ENCODE data around the gene FFAR1.
A peak's percentile ranks its signal among the peaks of the same experiment; 100 is the strongest.
"Not testable (repeated sequence)": the region's sequence is repeated elsewhere in the genome, so short reads cannot be mapped to it uniquely, and the experiment has no call there.

The FFAR1 gene

DNA sequence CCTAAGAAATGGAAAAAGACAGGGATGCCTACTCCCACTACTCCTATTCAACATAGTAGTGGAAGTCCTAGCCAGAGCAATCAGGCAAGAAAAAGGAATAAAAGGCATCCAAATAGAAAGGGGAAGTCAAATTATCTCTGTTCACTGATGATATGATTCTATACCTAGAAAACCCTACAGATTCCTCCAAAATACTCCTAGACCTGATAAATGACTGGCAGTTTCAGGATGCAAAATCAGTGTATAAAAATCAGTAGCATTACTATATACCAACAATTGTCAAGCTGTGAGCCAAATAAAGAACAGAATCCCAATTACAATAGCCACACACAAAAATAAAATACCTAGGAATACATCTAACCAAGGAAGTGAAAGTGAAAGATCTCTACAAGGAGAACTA lies 21.8 kb downstream of the FFAR1 start:
- H3K4me3 Mint-ChIP-seq, result no peak overlapping the region
- H3K27me3 Mint-ChIP-seq, result peaks cover 5% of the 10 kb centered on the region
- peaks cover 5% of the 10 kb centered on the region for H3K9me3 Mint-ChIP-seq
- no peak for ATAC-seq (ENCODE audit: low read depth)
- DNase-seq (ENCODE audit: low spot score in 2 of 2), result no peak
- H3K4me1 Mint-ChIP-seq, result peaks cover 7% of the 10 kb centered on the region
- H3K27ac Mint-ChIP-seq, result no peak overlapping the region
- peaks cover 2% of the 10 kb centered on the region for H3K36me3 Mint-ChIP-seq

DNA sequence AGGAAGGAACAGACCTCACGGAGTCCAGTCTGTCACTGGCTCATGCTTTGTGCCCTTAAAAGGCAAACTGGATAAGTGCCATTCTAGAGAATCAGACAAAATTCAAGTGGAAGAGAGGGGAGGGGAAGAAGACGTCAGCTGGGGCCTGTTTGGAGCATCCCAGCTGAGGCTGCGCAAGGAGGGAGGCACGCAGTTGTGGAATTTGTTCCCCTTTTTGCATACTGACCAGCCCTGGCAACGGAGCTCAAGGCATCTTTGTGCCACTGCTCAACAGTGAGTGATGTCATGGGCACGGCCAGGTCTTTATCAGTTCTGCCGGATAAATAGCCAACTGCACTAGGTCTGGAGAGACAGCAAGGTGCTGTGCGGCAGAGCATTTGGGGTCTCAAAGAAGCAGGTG lies 23.0 kb downstream of the FFAR1 start, which contains the start of gene GPR42:
Gene GPR42 (plus strand): TSS at position 347 of the 400 bp plus-strand sequence. CDS start 292 bp downstream, outside the sequence.
- peaks cover 3% of the 10 kb centered on the region for H3K27me3 Mint-ChIP-seq
- no peak for ATAC-seq (ENCODE audit: low read depth)

DNA sequence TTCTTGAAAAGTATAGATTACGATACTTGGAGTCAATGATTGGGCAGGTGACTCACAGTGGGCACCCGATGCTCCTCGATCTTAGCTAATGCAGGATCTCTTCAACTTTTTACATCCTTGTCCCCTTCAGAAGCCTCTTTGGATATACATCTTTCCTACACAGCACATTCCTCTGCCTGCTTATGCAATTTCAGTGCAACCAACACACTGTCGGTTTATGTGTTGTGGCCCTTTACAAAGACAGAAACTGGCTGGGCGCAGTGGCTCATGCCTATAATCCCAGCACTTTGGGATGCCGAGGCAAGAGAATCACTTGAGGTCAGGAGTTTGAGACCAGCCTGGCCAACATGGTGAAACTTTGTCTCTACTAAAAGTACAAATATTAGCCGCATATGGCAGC lies 25.8 kb downstream of the FFAR1 start:
- Mint-ChIP-seq H3K9me3 (peaks cover 6% of the 10 kb centered on the region), H3K27me3 (no peaks in the 10 kb centered on the region), H3K27ac (no peak overlapping the region), H3K36me3 (peaks cover 3% of the 10 kb centered on the region), H3K4me3 (no peak overlapping the region), H3K4me1 (peaks cover 27% of the 10 kb centered on the region)
- ATAC-seq (ENCODE audit: low read depth) (no peak), DNase-seq (ENCODE audit: low spot score in 2 of 2) (no peak)

More for the DNA sequence above, 23.0 kb downstream of the FFAR1 start, which contains the start of gene GPR42:
- peaks cover 2% of the 10 kb centered on the region for H3K36me3 Mint-ChIP-seq
- no peak within 1 kb of the TSS for H3K4me3 Mint-ChIP-seq
- H3K9me3 Mint-ChIP-seq, result peaks cover 5% of the 10 kb centered on the region
- H3K27ac Mint-ChIP-seq, result no peak within 1 kb of the TSS
- no peak for DNase-seq (ENCODE audit: low spot score in 2 of 2)
- H3K4me1 Mint-ChIP-seq, result peaks cover 15% of the 10 kb centered on the region

DNA sequence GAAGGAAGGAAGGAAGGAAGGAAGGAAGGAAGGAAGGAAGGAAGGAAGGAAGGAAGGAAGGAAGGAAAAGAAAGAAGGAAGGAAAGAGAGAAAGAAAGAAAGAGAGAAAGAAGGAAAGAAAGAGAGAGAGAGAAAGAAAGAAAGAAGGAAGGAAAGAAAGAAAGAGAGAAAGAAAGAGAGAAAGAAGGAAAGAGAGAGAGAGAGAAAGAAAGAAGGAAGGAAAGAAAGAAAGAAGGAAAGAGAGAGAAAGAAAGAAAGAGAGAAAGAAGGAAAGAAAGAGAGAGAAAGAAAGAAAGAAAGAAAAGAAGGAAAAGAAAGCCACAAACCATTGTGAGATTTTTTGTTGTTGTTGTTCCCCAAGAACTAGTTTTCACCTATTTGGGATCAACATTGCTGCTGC lies 26.3 kb downstream of the FFAR1 start:
- not testable (repeated sequence) for ATAC-seq (ENCODE audit: low read depth); H3K27me3 Mint-ChIP-seq; H3K9me3 Mint-ChIP-seq; H3K4me3 Mint-ChIP-seq; H3K36me3 Mint-ChIP-seq; DNase-seq (ENCODE audit: low spot score in 2 of 2)
- peak overlapping the region; percentile 3 for H3K27ac Mint-ChIP-seq
- peaks cover 27% of the 10 kb centered on the region for H3K4me1 Mint-ChIP-seq

DNA sequence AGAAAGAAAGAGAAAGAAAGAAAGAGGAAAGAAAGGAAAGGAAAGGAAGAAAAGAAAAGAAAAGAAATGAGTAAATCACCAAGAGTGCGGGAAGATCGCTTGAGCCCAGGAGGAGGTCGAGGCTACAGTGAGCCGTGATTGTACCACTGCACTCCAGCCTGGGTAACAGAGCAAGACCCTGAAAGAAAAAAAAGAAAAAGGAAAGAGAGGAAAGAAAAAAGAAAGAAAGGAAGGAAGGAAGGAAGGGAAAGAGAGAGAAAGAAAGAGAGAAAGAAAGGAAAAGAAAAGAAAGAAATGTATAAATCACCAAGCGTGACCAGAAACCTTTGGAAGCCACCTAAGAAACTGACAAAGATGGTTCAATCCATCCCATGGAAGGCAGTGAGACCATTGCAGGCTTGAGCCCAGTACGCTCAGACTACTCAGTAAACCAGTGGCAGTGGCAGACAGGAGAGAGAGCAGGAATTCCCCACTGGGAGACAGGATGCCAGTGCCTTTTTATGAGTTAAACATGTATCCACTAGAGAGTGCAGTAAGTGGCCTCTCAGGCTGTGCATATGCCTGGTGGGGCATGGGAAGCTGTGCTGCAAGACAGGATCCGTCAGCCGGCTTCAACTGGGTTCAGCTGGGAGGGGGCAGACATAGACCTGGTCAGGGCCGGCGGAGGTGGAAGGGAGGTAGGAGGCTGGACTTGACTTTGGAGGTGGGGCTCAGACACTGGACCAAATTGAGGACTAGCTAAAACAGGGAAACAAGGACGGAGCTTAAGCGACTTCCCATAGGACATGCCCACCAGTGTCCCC lies 28.0 kb downstream of the FFAR1 start:
- Mint-ChIP-seq H3K27me3 (no peaks in the 10 kb centered on the region), H3K4me1 (peaks cover 27% of the 10 kb centered on the region), H3K9me3 (peaks cover 2% of the 10 kb centered on the region), H3K4me3 (no peak overlapping the region), H3K36me3 (peaks cover 1% of the 10 kb centered on the region), H3K27ac (peak overlapping the region; percentile 0)
- ATAC-seq (ENCODE audit: low read depth), result no peak
- no peak for DNase-seq (ENCODE audit: low spot score in 2 of 2)

DNA sequence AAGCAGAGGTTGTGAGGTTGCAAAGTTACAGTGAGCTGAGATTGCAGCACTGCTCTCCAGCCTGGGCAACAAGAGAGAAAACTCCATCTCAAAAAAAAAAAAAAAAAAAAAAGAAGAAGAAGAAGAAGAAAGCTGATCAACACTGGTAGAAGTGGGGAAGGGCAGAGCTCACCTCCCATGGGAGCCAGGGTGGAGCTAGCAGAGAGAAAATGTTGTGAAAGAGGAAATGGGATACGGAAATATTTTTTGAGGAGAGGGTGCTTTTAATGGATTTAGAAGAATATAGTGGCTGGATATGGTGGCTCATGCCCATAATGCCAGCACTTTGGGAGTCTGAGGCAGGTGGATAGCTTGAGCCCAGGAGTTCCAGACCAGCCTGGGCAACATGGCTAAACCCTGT lies 30.0 kb downstream of the FFAR1 start:
- peaks cover 27% of the 10 kb centered on the region for H3K4me1 Mint-ChIP-seq
- ATAC-seq (ENCODE audit: low read depth) (peak; percentile 35), DNase-seq (ENCODE audit: low spot score in 2 of 2) (no peak)
- peaks cover 7% of the 10 kb centered on the region for H3K27me3 Mint-ChIP-seq
- no peak overlapping the region for H3K4me3 Mint-ChIP-seq
- no peak overlapping the region for H3K27ac Mint-ChIP-seq
- H3K9me3 Mint-ChIP-seq, result peaks cover 2% of the 10 kb centered on the region
- peaks cover 1% of the 10 kb centered on the region for H3K36me3 Mint-ChIP-seq

DNA sequence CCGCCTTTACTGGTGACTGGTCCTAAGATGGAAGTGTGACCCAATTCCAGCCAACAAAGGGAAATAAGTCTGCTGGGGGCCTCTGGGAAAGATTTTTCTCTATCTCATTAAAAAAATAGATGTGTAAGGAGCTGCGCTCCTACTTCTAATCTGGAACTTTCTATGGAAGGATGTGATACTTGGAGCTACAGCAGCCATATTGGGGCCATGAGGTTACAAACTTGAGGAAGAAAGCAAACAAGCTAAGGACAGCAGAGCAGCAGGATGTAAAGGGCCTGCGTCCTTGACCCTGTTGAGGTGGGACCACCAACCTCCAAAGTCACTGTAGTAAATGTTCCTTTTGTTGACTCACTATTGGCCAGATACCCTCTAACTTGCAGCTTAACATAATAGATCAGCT lies 30.7 kb downstream of the FFAR1 start:
- DNase-seq (ENCODE audit: low spot score in 2 of 2), result no peak
- Mint-ChIP-seq H3K4me1 (peaks cover 27% of the 10 kb centered on the region), H3K27me3 (peaks cover 7% of the 10 kb centered on the region), H3K27ac (no peak overlapping the region), H3K4me3 (no peak overlapping the region), H3K9me3 (peaks cover 2% of the 10 kb centered on the region), H3K36me3 (peaks cover 1% of the 10 kb centered on the region)
- ATAC-seq (ENCODE audit: low read depth), result no peak

DNA sequence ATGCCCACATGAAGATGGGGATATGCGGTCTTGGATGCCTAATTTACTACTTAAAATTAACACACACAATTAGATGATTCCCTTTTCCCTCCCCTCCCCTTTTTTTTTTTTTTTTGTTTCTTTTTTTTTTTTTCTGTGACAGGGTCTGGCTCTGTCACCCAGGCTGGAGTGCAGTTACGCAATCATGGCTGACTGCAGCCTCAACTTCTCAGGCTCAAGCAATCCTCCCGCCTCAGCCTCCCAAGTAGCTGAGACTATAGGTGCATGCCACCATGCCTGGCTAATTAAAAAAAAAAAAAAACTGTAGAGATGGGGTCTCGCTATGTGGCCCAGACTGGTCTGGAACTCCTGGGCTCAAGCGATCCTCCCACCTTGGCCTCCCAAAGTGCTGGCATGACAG lies 31.8 kb downstream of the FFAR1 start:
- H3K9me3 Mint-ChIP-seq; H3K27ac Mint-ChIP-seq; H3K27me3 Mint-ChIP-seq; ATAC-seq (ENCODE audit: low read depth); H3K4me3 Mint-ChIP-seq; DNase-seq (ENCODE audit: low spot score in 2 of 2); H3K36me3 Mint-ChIP-seq: not testable (repeated sequence)
- peaks cover 19% of the 10 kb centered on the region for H3K4me1 Mint-ChIP-seq

DNA sequence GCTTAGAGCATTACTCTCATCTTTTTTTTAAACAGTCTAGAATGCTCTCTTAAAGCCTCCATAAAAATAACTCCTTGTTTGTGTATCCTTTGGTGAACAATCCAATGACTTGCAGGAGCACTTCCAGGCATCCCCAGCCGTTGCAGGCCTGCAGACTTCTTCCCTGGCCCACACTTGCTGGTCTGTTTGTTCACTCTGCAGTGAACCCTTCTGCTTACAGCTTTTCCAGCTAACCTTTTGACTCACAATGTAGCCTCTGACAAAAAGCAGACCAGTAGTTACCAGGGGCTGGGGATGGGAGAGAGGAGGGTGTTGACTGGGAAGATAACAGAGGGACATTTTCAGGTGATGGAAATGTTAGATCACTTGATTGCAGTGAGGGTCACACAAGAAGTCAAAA lies 32.3 kb downstream of the FFAR1 start:
- peaks cover 8% of the 10 kb centered on the region for H3K27me3 Mint-ChIP-seq
- no peak overlapping the region for H3K4me3 Mint-ChIP-seq
- DNase-seq (ENCODE audit: low spot score in 2 of 2), result no peak
- H3K27ac Mint-ChIP-seq, result no peak overlapping the region
- peaks cover 4% of the 10 kb centered on the region for H3K9me3 Mint-ChIP-seq
- peaks cover 19% of the 10 kb centered on the region for H3K4me1 Mint-ChIP-seq
- H3K36me3 Mint-ChIP-seq, result peaks cover 1% of the 10 kb centered on the region
- no peak for ATAC-seq (ENCODE audit: low read depth)

DNA sequence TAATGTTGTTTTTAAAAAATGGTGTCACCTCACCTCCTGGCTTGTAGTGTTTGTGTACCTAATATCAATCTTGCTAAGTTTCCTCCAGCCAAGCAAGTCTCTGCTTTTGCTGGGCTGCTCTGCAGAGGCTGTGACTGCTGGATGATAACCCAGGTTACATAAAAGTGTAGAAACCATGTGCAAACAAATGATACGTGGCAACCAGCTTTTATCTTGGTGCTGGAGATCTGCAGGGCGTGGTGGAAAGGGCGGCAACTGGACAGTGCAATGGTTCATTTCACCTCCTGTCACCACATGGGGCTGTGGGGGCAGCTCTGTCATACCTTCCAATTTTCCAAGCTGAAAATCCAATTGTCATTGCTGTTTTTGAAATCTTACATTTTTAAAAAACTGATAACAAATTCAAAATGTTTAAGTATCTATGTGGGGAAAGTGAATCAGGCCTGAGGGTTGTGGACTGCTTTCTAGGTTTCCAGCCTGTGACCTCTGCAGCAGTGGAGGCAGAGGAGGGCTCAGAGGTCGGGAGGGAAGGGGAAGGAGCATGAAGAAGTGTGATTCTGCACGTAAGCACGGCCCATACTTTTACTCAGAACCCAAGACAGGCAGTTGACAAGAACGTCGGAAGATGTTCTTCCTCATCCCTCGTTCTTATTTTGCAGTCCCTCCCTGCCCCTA lies 32.9 kb downstream of the FFAR1 start:
- Mint-ChIP-seq H3K9me3 (peaks cover 4% of the 10 kb centered on the region), H3K27me3 (peaks cover 8% of the 10 kb centered on the region), H3K4me1 (peaks cover 13% of the 10 kb centered on the region)

DNA sequence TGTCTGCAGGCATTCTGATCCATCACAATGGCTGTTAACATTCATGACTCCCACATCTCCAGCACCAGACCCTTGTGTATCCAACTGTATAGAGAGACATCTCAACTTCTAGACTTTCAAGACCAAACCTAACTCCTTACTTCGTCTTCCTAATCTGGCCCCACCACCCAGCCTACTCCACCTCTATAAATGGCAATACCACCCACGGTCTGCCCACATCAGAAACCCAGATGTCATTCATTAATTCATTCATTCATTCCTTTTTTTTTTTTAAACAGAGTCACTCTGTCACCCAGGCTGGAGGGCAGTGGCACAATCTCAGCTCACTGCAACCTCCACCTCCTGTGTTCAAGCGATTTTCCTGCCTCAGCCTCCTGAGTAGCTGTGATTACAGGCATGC lies 33.6 kb downstream of the FFAR1 start:
- H3K27ac Mint-ChIP-seq, result no peak overlapping the region
- DNase-seq (ENCODE audit: low spot score in 2 of 2) (no peak), ATAC-seq (ENCODE audit: low read depth) (no peak)
- H3K36me3 Mint-ChIP-seq, result peaks cover 2% of the 10 kb centered on the region
- peaks cover 5% of the 10 kb centered on the region for H3K9me3 Mint-ChIP-seq
- peaks cover 8% of the 10 kb centered on the region for H3K27me3 Mint-ChIP-seq
- H3K4me3 Mint-ChIP-seq, result no peak overlapping the region
- peaks cover 8% of the 10 kb centered on the region for H3K4me1 Mint-ChIP-seq

More for the DNA sequence above, 32.9 kb downstream of the FFAR1 start:
- ATAC-seq (ENCODE audit: low read depth) (no peak), DNase-seq (ENCODE audit: low spot score in 2 of 2) (no peak)
- no peak overlapping the region for H3K27ac Mint-ChIP-seq
- no peak overlapping the region for H3K4me3 Mint-ChIP-seq
- peaks cover 1% of the 10 kb centered on the region for H3K36me3 Mint-ChIP-seq

DNA sequence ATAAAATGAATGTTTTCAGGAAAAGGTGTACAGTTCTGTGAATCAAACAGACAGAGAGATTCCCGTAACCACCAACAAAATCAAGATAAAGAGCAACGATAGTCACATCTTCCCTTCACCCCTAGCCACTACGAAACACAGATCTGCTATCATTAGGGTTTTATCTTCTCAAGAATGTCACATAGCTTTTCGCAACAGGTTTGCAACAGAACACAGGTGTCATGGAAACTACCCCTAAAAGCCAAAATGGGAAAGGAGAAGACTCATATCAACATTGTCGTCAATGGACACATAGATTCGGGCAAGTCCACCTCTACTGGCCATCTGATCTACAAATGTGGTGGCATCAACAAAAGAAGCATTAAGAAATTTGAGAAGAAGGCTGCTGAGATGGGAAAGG lies 34.2 kb downstream of the FFAR1 start:
- H3K27ac Mint-ChIP-seq, result no peak overlapping the region
- ATAC-seq (ENCODE audit: low read depth), result no peak

DNA sequence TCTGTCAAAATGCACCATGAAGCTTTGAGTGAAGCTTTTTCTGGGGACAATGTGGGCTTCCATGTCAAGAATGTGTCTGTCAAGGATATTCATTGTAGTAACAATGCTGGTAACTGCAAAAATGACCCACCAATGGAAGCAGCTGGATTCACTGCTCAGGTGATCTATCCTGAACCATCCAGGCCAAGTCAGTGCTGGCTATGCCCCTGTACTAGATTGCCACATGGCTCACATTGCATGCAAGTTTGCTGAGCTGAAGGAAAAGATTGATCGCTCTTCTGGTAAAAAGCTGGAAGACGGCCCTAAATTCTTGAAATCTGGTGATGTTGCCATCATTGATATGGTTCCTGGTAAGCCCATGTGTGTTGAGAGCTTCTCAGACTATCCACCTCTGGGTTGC lies 35.8 kb downstream of the FFAR1 start:
- peaks cover 6% of the 10 kb centered on the region for H3K9me3 Mint-ChIP-seq
- H3K4me1 Mint-ChIP-seq, result no peaks in the 10 kb centered on the region
- no peak overlapping the region for H3K27ac Mint-ChIP-seq
- H3K4me3 Mint-ChIP-seq, result no peak overlapping the region
- ATAC-seq (ENCODE audit: low read depth) (no peak), DNase-seq (ENCODE audit: low spot score in 2 of 2) (no peak)
- peaks cover 8% of the 10 kb centered on the region for H3K27me3 Mint-ChIP-seq
- peaks cover 3% of the 10 kb centered on the region for H3K36me3 Mint-ChIP-seq

More for the DNA sequence above, 34.2 kb downstream of the FFAR1 start:
- no peak overlapping the region for H3K4me3 Mint-ChIP-seq
- no peak for DNase-seq (ENCODE audit: low spot score in 2 of 2)
- H3K9me3 Mint-ChIP-seq, result peaks cover 7% of the 10 kb centered on the region
- peaks cover 4% of the 10 kb centered on the region for H3K36me3 Mint-ChIP-seq
- H3K4me1 Mint-ChIP-seq, result peaks cover 6% of the 10 kb centered on the region
- peaks cover 8% of the 10 kb centered on the region for H3K27me3 Mint-ChIP-seq

DNA sequence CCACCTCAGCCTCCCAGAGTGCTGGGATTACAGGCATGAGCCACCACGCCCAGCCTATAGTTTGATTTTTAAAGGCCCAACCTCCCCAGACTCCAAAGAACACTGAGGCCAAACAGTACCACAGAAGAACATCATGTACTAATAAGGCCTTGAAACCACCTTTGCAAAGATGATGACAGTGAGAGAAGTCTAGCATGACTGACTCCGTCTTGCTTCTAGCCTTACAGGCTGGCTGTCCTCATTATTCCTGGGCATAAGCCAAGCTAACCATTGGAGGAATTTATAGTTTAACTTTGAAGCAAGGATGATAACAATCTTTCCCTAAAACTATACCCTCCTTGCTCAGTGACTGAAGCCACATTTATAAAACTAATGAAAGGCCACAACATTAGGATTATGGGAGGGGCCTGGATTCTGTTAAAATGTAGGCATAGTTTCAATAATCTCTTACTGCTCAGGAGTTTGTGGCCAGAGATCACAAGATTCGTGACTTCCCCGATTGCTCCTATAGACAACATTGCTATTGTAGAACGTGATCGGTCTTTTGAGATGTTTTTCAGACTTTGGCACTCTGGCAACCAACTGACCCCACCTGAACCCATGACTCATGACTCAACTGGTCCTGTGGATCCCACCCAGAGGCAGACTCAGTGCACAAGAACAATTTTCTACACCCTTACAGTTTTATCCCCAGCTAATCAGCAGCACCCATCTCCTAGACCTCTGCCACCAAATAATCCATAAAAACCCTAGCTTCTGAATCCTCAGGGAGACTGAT lies 40.8 kb downstream of the FFAR1 start:
- H3K4me3 Mint-ChIP-seq, result no peak overlapping the region
- H3K36me3 Mint-ChIP-seq, result peaks cover 3% of the 10 kb centered on the region
- ATAC-seq (ENCODE audit: low read depth), result no peak
- peaks cover 5% of the 10 kb centered on the region for H3K9me3 Mint-ChIP-seq
- peaks cover 4% of the 10 kb centered on the region for H3K27me3 Mint-ChIP-seq
- no peak overlapping the region for H3K27ac Mint-ChIP-seq
- no peaks in the 10 kb centered on the region for H3K4me1 Mint-ChIP-seq
- no peak for DNase-seq (ENCODE audit: low spot score in 2 of 2)

Data from memory B cell (primary cell).